ENCODE data around the gene GRWD1.

The GRWD1 gene

DNA sequence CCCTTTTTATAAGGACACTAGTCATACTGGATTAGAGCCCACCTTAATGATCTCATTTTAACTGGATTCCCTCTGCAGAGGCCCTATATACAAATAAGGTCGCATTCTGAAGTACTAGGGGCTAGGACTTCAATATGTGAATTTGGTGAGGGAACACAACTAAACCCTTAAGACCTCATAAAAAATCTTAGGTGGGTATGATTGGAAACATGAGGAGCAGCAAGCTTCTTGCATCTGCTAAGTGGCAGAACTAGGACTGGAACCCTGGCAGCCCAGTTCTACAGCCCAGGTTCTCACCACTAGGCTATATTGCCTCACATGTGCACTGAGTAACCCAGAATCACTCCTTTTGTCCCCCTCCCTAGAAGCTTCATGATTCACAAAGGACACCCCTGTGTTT lies 17.1 kb upstream of the GRWD1 start:
- H3K36me3 ChIP-seq (ENCODE audit: control insufficient read depth, insufficient read depth, low read length), result peaks cover 4% of the 10 kb centered on the region
- H3K4me3 ChIP-seq (ENCODE audit: extremely low read depth, insufficient read depth, low read length, poor library complexity, severe bottlenecking), result no peak overlapping the region
- no CpG with 5 or more reads among the region's 1 CpG for WGBS, 2 experiments (ENCODE audit: insufficient coverage in 2 of 2)
- no peak overlapping the region for H3K27ac ChIP-seq (ENCODE audit: low read depth, low read length, severe bottlenecking)
- no peaks in the 10 kb centered on the region for H3K9me3 ChIP-seq (ENCODE audit: control insufficient read depth, low read length)
- peaks cover 8% of the 10 kb centered on the region for H3K4me1 ChIP-seq (ENCODE audit: control insufficient read depth, insufficient read depth, low read length, poor library complexity, severe bottlenecking)

- no peaks in the 10 kb centered on the region for H3K4me1 ChIP-seq (ENCODE audit: control insufficient read depth, insufficient read depth, low read length, poor library complexity, severe bottlenecking)
- 78 to 92% methylated on average over 2 to 7 of the region's 8 CpGs for WGBS, 2 experiments (ENCODE audit: insufficient coverage in 2 of 2)
These were observed 12.4 kb upstream of the GRWD1 start for GRCh38 chr19:48433337-48433736.

GRCh38 chr19:48436586-48436985 lies 9.2 kb upstream of the GRWD1 start:
- Histone ChIP-seq H3K4me3 (ENCODE audit: extremely low read depth, insufficient read depth, low read length, poor library complexity, severe bottlenecking) (no peak overlapping the region), H3K36me3 (ENCODE audit: control insufficient read depth, insufficient read depth, low read length) (peaks cover 6% of the 10 kb centered on the region), H3K27ac (ENCODE audit: low read depth, low read length, severe bottlenecking) (no peak overlapping the region), H3K9me3 (ENCODE audit: control insufficient read depth, low read length) (no peaks in the 10 kb centered on the region), H3K4me1 (ENCODE audit: control insufficient read depth, insufficient read depth, low read length, poor library complexity, severe bottlenecking) (no peaks in the 10 kb centered on the region)
- 91 to 100% methylated on average over 3 to 4 of the region's 5 CpGs for WGBS, 2 experiments (ENCODE audit: insufficient coverage in 2 of 2)

More at GRCh38 chr19:48433337-48433736, 12.4 kb upstream of the GRWD1 start:
- H3K36me3 ChIP-seq (ENCODE audit: control insufficient read depth, insufficient read depth, low read length), result peaks cover 10% of the 10 kb centered on the region
- H3K4me3 ChIP-seq (ENCODE audit: extremely low read depth, insufficient read depth, low read length, poor library complexity, severe bottlenecking), result no peak overlapping the region
- H3K9me3 ChIP-seq (ENCODE audit: control insufficient read depth, low read length), result no peaks in the 10 kb centered on the region
- no peak overlapping the region for H3K27ac ChIP-seq (ENCODE audit: low read depth, low read length, severe bottlenecking)

GRCh38 chr19:48441360-48442050 lies 4.3 kb upstream of the GRWD1 start:
- 96 to 97% methylated on average over 14 to 16 of the region's 20 CpGs for WGBS, 2 experiments (ENCODE audit: insufficient coverage in 2 of 2)
- Histone ChIP-seq H3K36me3 (ENCODE audit: control insufficient read depth, insufficient read depth, low read length) (peaks cover 1% of the 10 kb centered on the region), H3K27ac (ENCODE audit: low read depth, low read length, severe bottlenecking) (no peak overlapping the region)

DNA sequence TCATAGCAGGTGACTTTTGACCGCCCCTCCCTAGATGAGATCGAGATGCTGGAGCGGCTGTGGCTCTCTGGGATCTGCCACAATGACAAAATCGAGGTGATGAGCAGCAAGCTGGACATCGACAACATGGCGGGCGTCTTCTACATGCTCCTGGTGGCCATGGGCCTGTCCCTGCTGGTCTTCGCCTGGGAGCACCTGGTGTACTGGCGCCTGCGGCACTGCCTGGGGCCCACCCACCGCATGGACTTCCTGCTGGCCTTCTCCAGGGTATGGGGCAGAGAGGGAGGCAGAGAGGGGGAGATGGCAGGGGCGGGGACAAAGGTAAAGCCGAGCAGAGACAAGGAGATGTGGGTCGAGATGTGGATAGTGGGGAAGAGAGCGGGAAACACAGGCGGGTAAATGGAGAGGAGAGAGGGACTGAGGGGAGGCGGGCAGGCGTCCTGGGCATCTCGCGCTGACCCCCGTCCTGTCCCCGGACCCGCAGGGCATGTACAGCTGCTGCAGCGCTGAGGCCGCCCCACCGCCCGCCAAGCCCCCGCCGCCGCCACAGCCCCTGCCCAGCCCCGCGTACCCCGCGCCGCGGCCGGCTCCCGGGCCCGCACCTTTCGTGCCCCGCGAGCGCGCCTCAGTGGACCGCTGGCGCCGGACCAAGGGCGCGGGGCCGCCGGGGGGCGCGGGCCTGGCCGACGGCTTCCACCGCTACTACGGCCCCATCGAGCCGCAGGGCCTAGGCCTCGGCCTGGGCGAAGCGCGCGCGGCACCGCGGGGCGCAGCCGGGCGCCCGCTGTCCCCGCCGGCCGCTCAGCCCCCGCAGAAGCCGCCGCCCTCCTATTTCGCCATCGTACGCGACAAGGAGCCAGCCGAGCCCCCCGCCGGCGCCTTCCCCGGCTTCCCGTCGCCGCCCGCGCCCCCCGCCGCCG lies 3.4 kb upstream of the GRWD1 start:
- Histone ChIP-seq H3K36me3 (ENCODE audit: control insufficient read depth, insufficient read depth, low read length) (peaks cover 6% of the 10 kb centered on the region), H3K4me1 (ENCODE audit: control insufficient read depth, insufficient read depth, low read length, poor library complexity, severe bottlenecking) (peaks cover 9% of the 10 kb centered on the region), H3K4me3 (ENCODE audit: extremely low read depth, insufficient read depth, low read length, poor library complexity, severe bottlenecking) (no peak overlapping the region), H3K27ac (ENCODE audit: low read depth, low read length, severe bottlenecking) (no peak overlapping the region), H3K9me3 (ENCODE audit: control insufficient read depth, low read length) (no peaks in the 10 kb centered on the region)
- 89 to 94% methylated on average over 49 to 79 of the region's 94 CpGs for WGBS, 2 experiments (ENCODE audit: insufficient coverage in 2 of 2)

More at GRCh38 chr19:48441360-48442050, 4.3 kb upstream of the GRWD1 start:
- no peak overlapping the region for H3K4me3 ChIP-seq (ENCODE audit: extremely low read depth, insufficient read depth, low read length, poor library complexity, severe bottlenecking)
- peaks cover 9% of the 10 kb centered on the region for H3K4me1 ChIP-seq (ENCODE audit: control insufficient read depth, insufficient read depth, low read length, poor library complexity, severe bottlenecking)
- no peaks in the 10 kb centered on the region for H3K9me3 ChIP-seq (ENCODE audit: control insufficient read depth, low read length)

DNA sequence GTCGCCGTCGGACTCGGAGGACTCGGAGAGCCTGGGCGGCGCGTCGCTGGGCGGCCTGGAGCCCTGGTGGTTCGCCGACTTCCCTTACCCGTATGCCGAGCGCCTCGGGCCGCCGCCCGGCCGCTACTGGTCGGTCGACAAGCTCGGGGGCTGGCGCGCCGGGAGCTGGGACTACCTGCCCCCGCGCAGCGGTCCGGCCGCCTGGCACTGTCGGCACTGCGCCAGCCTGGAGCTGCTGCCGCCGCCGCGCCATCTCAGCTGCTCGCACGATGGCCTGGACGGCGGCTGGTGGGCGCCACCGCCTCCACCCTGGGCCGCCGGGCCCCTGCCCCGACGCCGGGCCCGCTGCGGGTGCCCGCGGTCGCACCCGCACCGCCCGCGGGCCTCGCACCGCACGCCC lies 2.5 kb upstream of the GRWD1 start:
- WGBS, 2 experiments (ENCODE audit: insufficient coverage in 2 of 2), result 55 to 57% methylated on average over 46 to 58 of the region's 60 CpGs
- Histone ChIP-seq H3K36me3 (ENCODE audit: control insufficient read depth, insufficient read depth, low read length) (peaks cover 14% of the 10 kb centered on the region), H3K9me3 (ENCODE audit: control insufficient read depth, low read length) (no peaks in the 10 kb centered on the region), H3K4me3 (ENCODE audit: extremely low read depth, insufficient read depth, low read length, poor library complexity, severe bottlenecking) (no peak overlapping the region), H3K27ac (ENCODE audit: low read depth, low read length, severe bottlenecking) (no peak overlapping the region), H3K4me1 (ENCODE audit: control insufficient read depth, insufficient read depth, low read length, poor library complexity, severe bottlenecking) (peaks cover 9% of the 10 kb centered on the region)

- Histone ChIP-seq H3K27ac (ENCODE audit: low read depth, low read length, severe bottlenecking) (no peak overlapping the region), H3K4me3 (ENCODE audit: extremely low read depth, insufficient read depth, low read length, poor library complexity, severe bottlenecking) (peak overlapping the region; percentile 97)
- 63% methylated on average over 32 to 41 of the region's 45 CpGs for WGBS, 2 experiments (ENCODE audit: insufficient coverage in 2 of 2)
These were observed 2.1 kb upstream of the GRWD1 start for GRCh38 chr19:48443731-48444128.

GRCh38 chr19:48444129-48444935 lies 1.5 kb upstream of the GRWD1 start:
- 56 to 64% methylated on average over 25 to 36 of the region's 38 CpGs for WGBS, 2 experiments (ENCODE audit: insufficient coverage in 2 of 2)
- peak overlapping the region; percentile 68 for H3K27ac ChIP-seq (ENCODE audit: low read depth, low read length, severe bottlenecking)
- H3K36me3 ChIP-seq (ENCODE audit: control insufficient read depth, insufficient read depth, low read length), result peaks cover 24% of the 10 kb centered on the region
- no peaks in the 10 kb centered on the region for H3K9me3 ChIP-seq (ENCODE audit: control insufficient read depth, low read length)
- peaks cover 9% of the 10 kb centered on the region for H3K4me1 ChIP-seq (ENCODE audit: control insufficient read depth, insufficient read depth, low read length, poor library complexity, severe bottlenecking)
- peak overlapping the region; percentile 97 for H3K4me3 ChIP-seq (ENCODE audit: extremely low read depth, insufficient read depth, low read length, poor library complexity, severe bottlenecking)

More at GRCh38 chr19:48443731-48444128, 2.1 kb upstream of the GRWD1 start:
- Histone ChIP-seq H3K36me3 (ENCODE audit: control insufficient read depth, insufficient read depth, low read length) (peaks cover 19% of the 10 kb centered on the region), H3K4me1 (ENCODE audit: control insufficient read depth, insufficient read depth, low read length, poor library complexity, severe bottlenecking) (peaks cover 9% of the 10 kb centered on the region), H3K9me3 (ENCODE audit: control insufficient read depth, low read length) (no peaks in the 10 kb centered on the region)

DNA sequence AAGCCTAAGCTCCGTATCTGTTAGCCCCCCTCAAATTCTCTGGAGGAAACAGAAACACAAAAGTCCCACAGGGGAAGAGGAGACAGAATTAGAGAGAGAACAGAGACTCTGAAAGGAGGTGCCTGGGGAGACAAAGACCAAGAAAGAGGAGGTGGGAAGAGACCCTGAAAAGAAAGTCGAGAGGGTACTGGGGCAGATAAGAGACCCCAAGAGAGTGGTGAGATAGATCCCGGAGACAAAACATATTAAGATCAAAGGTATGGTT lies 915 bp upstream of the GRWD1 start:
- Histone ChIP-seq H3K4me1 (ENCODE audit: control insufficient read depth, insufficient read depth, low read length, poor library complexity, severe bottlenecking) (peaks cover 9% of the 10 kb centered on the region), H3K27ac (ENCODE audit: low read depth, low read length, severe bottlenecking) (peak overlapping the region; percentile 68), H3K9me3 (ENCODE audit: control insufficient read depth, low read length) (no peaks in the 10 kb centered on the region), H3K4me3 (ENCODE audit: extremely low read depth, insufficient read depth, low read length, poor library complexity, severe bottlenecking) (peak overlapping the region; percentile 97), H3K36me3 (ENCODE audit: control insufficient read depth, insufficient read depth, low read length) (peaks cover 30% of the 10 kb centered on the region)
- WGBS, 2 experiments (ENCODE audit: insufficient coverage in 2 of 2), result 43 to 86% methylated on average over 2 of the region's 3 CpGs

- H3K36me3 ChIP-seq (ENCODE audit: control insufficient read depth, insufficient read depth, low read length), result peaks cover 33% of the 10 kb centered on the region
- peak overlapping the region; percentile 68 for H3K27ac ChIP-seq (ENCODE audit: low read depth, low read length, severe bottlenecking)
- peaks cover 9% of the 10 kb centered on the region for H3K4me1 ChIP-seq (ENCODE audit: control insufficient read depth, insufficient read depth, low read length, poor library complexity, severe bottlenecking)
- H3K9me3 ChIP-seq (ENCODE audit: control insufficient read depth, low read length), result no peaks in the 10 kb centered on the region
- 30 to 50% methylated on average over 1 to 5 of the region's 6 CpGs for WGBS, 2 experiments (ENCODE audit: insufficient coverage in 2 of 2)
- H3K4me3 ChIP-seq (ENCODE audit: extremely low read depth, insufficient read depth, low read length, poor library complexity, severe bottlenecking), result peak overlapping the region; percentile 97
These were observed 552 bp upstream of the GRWD1 start for GRCh38 chr19:48445256-48445605.

All from mesodermal cell (in vitro differentiated cells).